H1 (cell line): ENCODE measurements around the gene ACADVL.

Experiments
- CREB1 ChIP-seq: IDR thresholded peaks from 2 replicates; pipeline ENCODE4 v1.6.1; 2012; ENCODE audit warnings: inconsistent platforms
- EP300 ChIP-seq, 2 experiments: IDR thresholded peaks; 1 replicate in 1 of 2; 2 replicates in 1 of 2; pipeline ENCODE4 v1.6.1; 2011 to 2012; ENCODE audit warnings: low read depth in 2 of 2, low read length in 2 of 2, mild to moderate bottlenecking in 2 of 2, borderline replicate concordance in 1 of 2, inconsistent platforms in 1 of 2, moderate library complexity in 1 of 2
- EZH2 ChIP-seq: fragments of 200-600 bp; sonication (generic); IDR thresholded peaks from 2 replicates; pipeline ENCODE4 v1.7.1; 2012; ENCODE audit warnings: low read depth, mild to moderate bottlenecking, moderate library complexity, low read length, inconsistent platforms; ENCODE audit not compliant: severe bottlenecking
- JUN ChIP-seq: IDR thresholded peaks from 2 replicates; pipeline ENCODE4 v1.6.1; 2011; ENCODE audit warnings: low read depth, mild to moderate bottlenecking, improper control_type of control experiment, low read length
- JUND ChIP-seq: IDR thresholded peaks from 2 replicates; pipeline ENCODE4 v1.6.1; 2011; ENCODE audit warnings: mild to moderate bottlenecking, improper control_type of control experiment, low read length
- NRF1 ChIP-seq: IDR thresholded peaks from 2 replicates; pipeline ENCODE4 v1.6.1; 2011; ENCODE audit warnings: mild to moderate bottlenecking, low read depth, low read length, improper control_type of control experiment
- POLR2A ChIP-seq, 2 experiments: IDR thresholded peaks; 1 replicate in 1 of 2; 2 replicates in 1 of 2; pipeline ENCODE4 v1.6.1; 2011; ENCODE audit warnings: low read depth in 2 of 2, low read length in 2 of 2, mild to moderate bottlenecking in 2 of 2; ENCODE audit errors: control extremely low read depth in 1 of 2
- POLR2AphosphoS5 ChIP-seq: IDR thresholded peaks from 2 replicates; pipeline ENCODE4 v1.6.1; 2011; ENCODE audit warnings: low read depth, low read length
- SIN3A ChIP-seq, 2 experiments: IDR thresholded peaks in 1 of 2; conservative IDR thresholded peaks in 1 of 2; 2 replicates each; pipeline ENCODE4 v1.6.1; 2011 to 2012; ENCODE audit warnings: low read length in 2 of 2, improper control_type of control experiment in 1 of 2, low read depth in 1 of 2, mild to moderate bottlenecking in 1 of 2
- SUZ12 ChIP-seq: fragments of 200-600 bp; sonication (generic); IDR thresholded peaks from 2 replicates; pipeline ENCODE4 v1.6.1; 2012; ENCODE audit warnings: mild to moderate bottlenecking, inconsistent platforms, low read length, moderate library complexity, mixed read lengths
- TAF1 ChIP-seq: IDR thresholded peaks from 2 replicates; pipeline ENCODE4 v1.6.1; 2011; ENCODE audit warnings: mild to moderate bottlenecking, low read depth, low read length
- ZNF274 ChIP-seq: IDR thresholded peaks from 2 replicates; pipeline ENCODE4 v1.7.0; 2012; ENCODE audit warnings: low read length, borderline replicate concordance; ENCODE audit errors: extremely low read depth
- TF ChIP-seq, protein P1 (sequence below), 3 experiments: IDR thresholded peaks; 1 replicate in 2 of 3; 2 replicates in 1 of 3; pipeline versions ENCODE4 v1.5.1 to v1.6.1; 2011; ENCODE audit warnings: low read length in 3 of 3, mild to moderate bottlenecking in 3 of 3, inconsistent platforms in 2 of 3, low read depth in 1 of 3, moderate library complexity in 1 of 3; ENCODE audit not compliant: insufficient read depth in 1 of 3; ENCODE audit errors: control extremely low read depth in 1 of 3
- TF ChIP-seq, protein P2 (sequence below): IDR thresholded peaks from 2 replicates; pipeline ENCODE4 v1.6.1; 2012; ENCODE audit warnings: inconsistent platforms

GRCh38 chr17:7220593-7221277, 997 bp downstream of the ACADVL start:
- TF ChIP-seq POLR2A (IDR thresholded peaks at IDR 0.05; ENCODE audit: control extremely low read depth in 1 of 2, low read depth in 2 of 2, low read length in 2 of 2) (peak in 1 of 2 experiments; percentile 62; a peak in 2 of 3 replicates), EZH2 (no peak), CREB1 (no peak; the same call in 1 of the 2 replicates), POLR2AphosphoS5 (peak; percentile 69), TAF1 (no peak), EP300 (IDR thresholded peaks at IDR 0.05; ENCODE audit: borderline replicate concordance in 1 of 2, low read depth in 2 of 2, low read length in 2 of 2) (no peak), JUN (no peak), NRF1 (no peak), SUZ12 (no peak), JUND (no peak), SIN3A (conservative IDR thresholded peaks at IDR 0.05 in 1 of 2, IDR thresholded peaks at IDR 0.05 in 1 of 2; ENCODE audit: low read depth in 1 of 2, low read length in 2 of 2) (peak in 1 of 2 experiments; percentile 30; a peak in 1 of 4 replicates), ZNF274 (no peak)
- TF ChIP-seq, protein P1, sequence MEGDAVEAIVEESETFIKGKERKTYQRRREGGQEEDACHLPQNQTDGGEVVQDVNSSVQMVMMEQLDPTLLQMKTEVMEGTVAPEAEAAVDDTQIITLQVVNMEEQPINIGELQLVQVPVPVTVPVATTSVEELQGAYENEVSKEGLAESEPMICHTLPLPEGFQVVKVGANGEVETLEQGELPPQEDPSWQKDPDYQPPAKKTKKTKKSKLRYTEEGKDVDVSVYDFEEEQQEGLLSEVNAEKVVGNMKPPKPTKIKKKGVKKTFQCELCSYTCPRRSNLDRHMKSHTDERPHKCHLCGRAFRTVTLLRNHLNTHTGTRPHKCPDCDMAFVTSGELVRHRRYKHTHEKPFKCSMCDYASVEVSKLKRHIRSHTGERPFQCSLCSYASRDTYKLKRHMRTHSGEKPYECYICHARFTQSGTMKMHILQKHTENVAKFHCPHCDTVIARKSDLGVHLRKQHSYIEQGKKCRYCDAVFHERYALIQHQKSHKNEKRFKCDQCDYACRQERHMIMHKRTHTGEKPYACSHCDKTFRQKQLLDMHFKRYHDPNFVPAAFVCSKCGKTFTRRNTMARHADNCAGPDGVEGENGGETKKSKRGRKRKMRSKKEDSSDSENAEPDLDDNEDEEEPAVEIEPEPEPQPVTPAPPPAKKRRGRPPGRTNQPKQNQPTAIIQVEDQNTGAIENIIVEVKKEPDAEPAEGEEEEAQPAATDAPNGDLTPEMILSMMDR (IDR thresholded peaks at IDR 0.05; ENCODE audit: control extremely low read depth in 1 of 3, insufficient read depth in 1 of 3, low read depth in 1 of 3, low read length in 3 of 3) = peak; percentile 53 to 78 (median 77)
- TF ChIP-seq, protein P2, sequence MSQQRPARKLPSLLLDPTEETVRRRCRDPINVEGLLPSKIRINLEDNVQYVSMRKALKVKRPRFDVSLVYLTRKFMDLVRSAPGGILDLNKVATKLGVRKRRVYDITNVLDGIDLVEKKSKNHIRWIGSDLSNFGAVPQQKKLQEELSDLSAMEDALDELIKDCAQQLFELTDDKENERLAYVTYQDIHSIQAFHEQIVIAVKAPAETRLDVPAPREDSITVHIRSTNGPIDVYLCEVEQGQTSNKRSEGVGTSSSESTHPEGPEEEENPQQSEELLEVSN = no peak
